Measurements from ENCODE around the gene RBBP8NL. TPM values are rescaled to one million over a fixed set of nuclear protein-coding genes. Genes with fewer than 3 reads are reported as not detected.

RBBP8NL gene
- total RNA-seq, 4 donors from 2014 or later = not detected

GRCh38 chr20:62451156-62451767 lies 23.9 kb upstream of the RBBP8NL start:
- no peaks in the 10 kb centered on the region for H3K9me3 ChIP-seq
- DNase-seq (ENCODE audit: low spot score in 2 of 2) = no peak
- H3K36me3 ChIP-seq = no peaks in the 10 kb centered on the region
- H3K4me1 ChIP-seq = no peaks in the 10 kb centered on the region
- H3K27ac ChIP-seq = no peak overlapping the region
- peaks cover 0 to 81% of the 10 kb centered on the region in 2 donors for H3K27me3 ChIP-seq
- WGBS, 2 donors = 62 to 72% methylated on average over 7 of the region's 10 CpGs
- no peak for TF ChIP-seq CTCF (IDR thresholded peaks at IDR 0.05)
- TF ChIP-seq POLR2A (IDR thresholded peaks at IDR 0.05) = no peak
- no peak for TF ChIP-seq EP300 (IDR thresholded peaks at IDR 0.05)
- H3K4me3 ChIP-seq = no peak overlapping the region

- Histone ChIP-seq H3K36me3 (no peaks in the 10 kb centered on the region), H3K4me3 (no peak overlapping the region), H3K27ac (no peak overlapping the region), H3K27me3 (peaks cover 0 to 76% of the 10 kb centered on the region in 2 donors), H3K9me3 (no peaks in the 10 kb centered on the region), H3K4me1 (no peaks in the 10 kb centered on the region)
- TF ChIP-seq POLR2A (IDR thresholded peaks at IDR 0.05) = no peak
- TF ChIP-seq CTCF (IDR thresholded peaks at IDR 0.05) = no peak
- no peak for TF ChIP-seq EP300 (IDR thresholded peaks at IDR 0.05)
- DNase-seq (ENCODE audit: low spot score in 2 of 2) = no peak
- WGBS, 2 donors = 69 to 74% methylated on average over 17 to 24 of the region's 24 CpGs
Observed at GRCh38 chr20:62449951-62450691, 22.8 kb upstream of the RBBP8NL start.

GRCh38 chr20:62448788-62449187 lies 21.4 kb upstream of the RBBP8NL start:
- no peak overlapping the region for H3K4me3 ChIP-seq
- no peak for TF ChIP-seq EP300 (IDR thresholded peaks at IDR 0.05)
- TF ChIP-seq CTCF (IDR thresholded peaks at IDR 0.05) = no peak
- TF ChIP-seq POLR2A (IDR thresholded peaks at IDR 0.05) = no peak
- no peak for DNase-seq (ENCODE audit: low spot score in 2 of 2)
- WGBS, 2 donors = 26 to 42% methylated on average over 12 to 14 of the region's 14 CpGs
- H3K27me3 ChIP-seq = peaks cover 0 to 80% of the 10 kb centered on the region in 2 donors
- H3K4me1 ChIP-seq = no peaks in the 10 kb centered on the region
- H3K27ac ChIP-seq = no peak overlapping the region
- no peaks in the 10 kb centered on the region for H3K36me3 ChIP-seq
- H3K9me3 ChIP-seq = no peaks in the 10 kb centered on the region

GRCh38 chr20:62448038-62448437 lies 20.7 kb upstream of the RBBP8NL start:
- DNase-seq (ENCODE audit: low spot score in 2 of 2) = no peak
- H3K27ac ChIP-seq = no peak overlapping the region
- H3K4me3 ChIP-seq = no peak overlapping the region
- H3K27me3 ChIP-seq = peaks cover 0 to 73% of the 10 kb centered on the region in 2 donors
- H3K9me3 ChIP-seq = no peaks in the 10 kb centered on the region
- H3K36me3 ChIP-seq = no peaks in the 10 kb centered on the region
- no peaks in the 10 kb centered on the region for H3K4me1 ChIP-seq
- no peak for TF ChIP-seq CTCF (IDR thresholded peaks at IDR 0.05)
- TF ChIP-seq EP300 (IDR thresholded peaks at IDR 0.05) = no peak
- TF ChIP-seq POLR2A (IDR thresholded peaks at IDR 0.05) = no peak
- 79 to 82% methylated on average over 10 of the region's 10 CpGs for WGBS, 2 donors

Measured in tibial nerve (tissue), 4 donors.